GM12892 (cell line): Measurements from ENCODE around the gene PRSS57.

ENCODE experiments used
- DNase-seq: peaks from one replicate; pipeline ENCODE4 v3.0.0; 2011; ENCODE audit not compliant: insufficient read length
- FAIRE-seq: peaks from 2 replicates; lab custom pipeline; 2011; peaks lifted over from hg19 to GRCh38; lab: Jason Lieb, UNC
- POLR2A ChIP-seq: IDR thresholded peaks from 2 replicates; pipeline ENCODE4 v1.6.1; 2011; ENCODE audit warnings: low read depth, low read length, control low read depth
- POLR2AphosphoS5 ChIP-seq: IDR thresholded peaks from 2 replicates; pipeline ENCODE4 v1.6.1; 2011; ENCODE audit warnings: low read depth, low read length, control low read depth
- TAF1 ChIP-seq: IDR thresholded peaks from 2 replicates; pipeline ENCODE4 v1.6.1; 2011; ENCODE audit warnings: low read depth, mild to moderate bottlenecking, control low read depth, low read length, borderline replicate concordance

PRSS57 gene

GRCh38 chr19:685454-685931 is 9.8 kb downstream of the PRSS57 start:
- no peak for FAIRE-seq

GRCh38 chr19:682678-683320 is 12.5 kb downstream of the PRSS57 start:
- DNase-seq: no peak
- no peak for FAIRE-seq
- TF ChIP-seq POLR2AphosphoS5: no peak
- no peak for TF ChIP-seq TAF1
- no peak for TF ChIP-seq POLR2A

More at GRCh38 chr19:685454-685931, 9.8 kb downstream of the PRSS57 start:
- TF ChIP-seq POLR2AphosphoS5 (no peak), TAF1 (no peak)
- no peak for DNase-seq

- DNase-seq (peak; percentile 85), FAIRE-seq (no peak)
- TF ChIP-seq TAF1 (no peak), POLR2AphosphoS5 (no peak), POLR2A (no peak)
Measured at GRCh38 chr19:681029-682019, 13.9 kb downstream of the PRSS57 start.

- TF ChIP-seq TAF1: no peak
- TF ChIP-seq POLR2A: peak; percentile 77; the same call in 1 of the 2 replicates
- TF ChIP-seq POLR2AphosphoS5: no peak
- peak; percentile 100 for FAIRE-seq
- DNase-seq: peak; percentile 95
Measured at GRCh38 chr19:680287-681028, 14.8 kb downstream of the PRSS57 start.

GRCh38 chr19:679418-680286 is 15.6 kb downstream of the PRSS57 start:
- peak; percentile 62 for DNase-seq
- no peak for TF ChIP-seq POLR2AphosphoS5
- TF ChIP-seq TAF1: no peak
- TF ChIP-seq POLR2A: no peak
- no peak for FAIRE-seq

- no peak for TF ChIP-seq POLR2AphosphoS5
- TF ChIP-seq POLR2A: no peak
- no peak for TF ChIP-seq TAF1
- FAIRE-seq: no peak
- DNase-seq: no peak
Measured at GRCh38 chr19:678791-679388, 16.4 kb downstream of the PRSS57 start.

GRCh38 chr19:677601-678436 is 17.4 kb downstream of the PRSS57 start:
- no peak for FAIRE-seq

GRCh38 chr19:677201-677600 is 18.1 kb downstream of the PRSS57 start:
- DNase-seq: no peak
- TF ChIP-seq POLR2A (no peak), POLR2AphosphoS5 (no peak), TAF1 (no peak)
- FAIRE-seq: no peak

More at GRCh38 chr19:677601-678436, 17.4 kb downstream of the PRSS57 start:
- no peak for DNase-seq
- TF ChIP-seq POLR2AphosphoS5 (no peak; the same call in 1 of the 2 replicates), TAF1 (no peak), POLR2A (no peak)
